HS-5 (cell line): ENCODE results near the gene DNAJC2.
"Not testable (repeated sequence)": the region's sequence is repeated elsewhere in the genome, so short reads cannot be mapped to it uniquely, and the experiment has no call there.

Source experiments
- DNase-seq: peaks from one replicate; pipeline ENCODE4 v3.0.0-alpha.2; 2012; ENCODE audit warnings: low read depth

The DNAJC2 gene

GRCh38 chr7:103343332-103343731, 1.2 kb downstream of the DNAJC2 start:
- DNase-seq, result no peak

GRCh38 chr7:103341466-103341865, 3.1 kb downstream of the DNAJC2 start:
- DNase-seq, result no peak

- DNase-seq, result no peak
Observed at GRCh38 chr7:103338864-103339263, 5.7 kb downstream of the DNAJC2 start.

DNA sequence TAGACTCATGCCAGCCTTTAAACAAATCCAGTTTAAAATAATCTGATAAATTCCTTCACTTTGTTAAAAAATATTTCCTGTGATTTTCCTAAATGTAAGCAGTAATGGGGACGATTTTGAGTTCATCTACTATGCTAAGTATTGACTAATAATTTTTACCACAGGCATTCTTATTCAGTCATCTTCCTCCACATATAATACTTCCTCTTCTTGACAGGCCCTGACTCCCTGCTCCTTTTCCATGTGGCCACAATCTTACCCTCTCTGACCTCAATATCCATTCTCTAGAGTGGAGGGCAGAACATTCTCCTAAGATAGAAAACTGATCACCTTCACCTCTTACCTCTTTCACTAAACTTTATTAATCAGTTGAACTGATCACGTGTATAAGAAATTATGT, 7.8 kb downstream of the DNAJC2 start:
- DNase-seq, result no peak

GRCh38 chr7:103325744-103326143, 18.8 kb downstream of the DNAJC2 start:
- DNase-seq, result no peak

DNA sequence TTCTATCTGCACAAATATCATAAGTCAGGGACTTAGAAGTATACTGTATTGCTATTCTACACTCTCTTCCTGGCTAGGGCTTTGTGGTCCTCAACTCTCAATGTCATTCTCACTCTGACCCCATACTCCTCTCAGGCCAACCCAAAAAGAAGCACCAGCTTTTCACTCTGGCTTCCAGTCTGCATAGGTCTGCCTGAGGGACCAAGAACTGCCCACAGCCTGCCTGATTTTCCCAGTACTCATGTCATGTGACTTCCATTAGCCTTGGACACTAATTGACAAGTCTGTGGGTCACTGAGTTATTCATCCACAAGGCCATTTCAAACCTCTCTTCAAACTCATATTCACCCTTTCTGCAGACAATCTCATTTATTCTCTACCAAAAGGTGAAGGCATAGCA, 27.6 kb downstream of the DNAJC2 start:
- no peak for DNase-seq

- no peak for DNase-seq
Observed at GRCh38 chr7:103316380-103316941, 28.1 kb downstream of the DNAJC2 start.

DNA sequence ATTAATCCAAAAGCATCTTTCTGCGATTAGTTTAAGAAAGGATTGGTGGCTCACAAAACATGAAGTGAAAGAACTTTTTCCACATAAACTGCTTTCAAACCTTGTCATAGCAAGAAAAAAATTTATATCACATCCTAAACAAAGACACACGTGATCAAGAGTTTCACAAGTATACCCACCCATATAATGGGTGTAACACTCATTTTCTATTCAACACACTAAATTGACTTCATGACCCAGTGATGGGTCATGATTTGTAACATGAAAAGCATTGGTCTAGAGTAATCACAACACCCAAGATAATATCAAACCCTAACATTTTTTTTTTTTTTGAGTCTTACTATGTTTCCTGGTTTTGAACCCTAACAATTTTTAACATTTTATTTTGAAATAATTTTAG, 29.7 kb downstream of the DNAJC2 start:
- no peak for DNase-seq

- no peak for DNase-seq
Observed at GRCh38 chr7:103307503-103308231, 36.9 kb downstream of the DNAJC2 start.

GRCh38 chr7:103301441-103301840, 43.1 kb downstream of the DNAJC2 start:
- no peak for DNase-seq

GRCh38 chr7:103299660-103300059, 44.9 kb downstream of the DNAJC2 start:
- no peak for DNase-seq

GRCh38 chr7:103297837-103298179, 46.8 kb downstream of the DNAJC2 start:
- no peak for DNase-seq

- DNase-seq, result peak; percentile 57
Observed at GRCh38 chr7:103296901-103297836, 47.4 kb downstream of the DNAJC2 start, which contains the start of gene PMPCB. Gene PMPCB, plus strand, starts transcription at chr7:103297435. Its CDS starts 25 bp downstream, at chr7:103297460.

GRCh38 chr7:103293526-103293925, 51.0 kb downstream of the DNAJC2 start:
- no peak for DNase-seq

DNA sequence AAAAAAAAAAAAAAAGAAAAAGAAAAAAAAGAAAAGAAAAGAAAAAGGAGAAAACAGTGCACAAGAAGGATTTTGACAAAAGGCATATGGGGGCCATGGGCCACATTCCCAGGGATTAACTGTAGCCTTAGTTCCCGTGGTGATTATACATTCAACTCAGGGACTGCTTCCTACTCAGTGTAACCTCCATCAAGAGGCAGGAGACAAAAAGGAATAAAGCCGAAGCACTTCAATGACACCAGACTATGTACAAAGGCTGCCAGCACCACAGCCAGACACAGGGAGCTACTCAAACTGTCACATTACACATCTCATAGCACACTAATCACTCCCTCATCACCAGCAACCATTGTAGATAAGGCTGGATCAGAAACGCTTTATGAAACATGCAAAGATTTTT, 52.4 kb downstream of the DNAJC2 start:
- DNase-seq, result no peak

GRCh38 chr7:103282802-103283427, 61.7 kb downstream of the DNAJC2 start:
- not testable (repeated sequence) for DNase-seq

DNA sequence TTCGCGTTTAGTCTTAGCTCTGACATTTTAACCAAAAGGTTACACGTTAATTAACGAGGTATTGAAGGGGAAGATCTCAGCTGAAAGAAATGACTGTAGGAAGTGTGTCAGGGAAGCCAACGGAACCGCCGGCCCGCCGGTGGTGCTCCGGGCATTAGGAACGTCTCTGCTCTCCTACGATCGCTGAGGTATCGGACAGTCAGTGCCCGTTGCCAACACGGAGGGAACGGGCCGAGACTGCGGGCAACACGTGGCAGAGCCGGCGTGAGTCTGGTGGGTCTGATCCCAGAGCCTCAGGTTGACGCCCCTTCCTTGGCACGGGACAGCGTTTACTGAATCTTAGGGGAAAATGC, 63.8 kb downstream of the DNAJC2 start:
- not testable (repeated sequence) for DNase-seq

GRCh38 chr7:103279963-103280802, 64.4 kb downstream of the DNAJC2 start:
- DNase-seq, result peak; percentile 37

DNA sequence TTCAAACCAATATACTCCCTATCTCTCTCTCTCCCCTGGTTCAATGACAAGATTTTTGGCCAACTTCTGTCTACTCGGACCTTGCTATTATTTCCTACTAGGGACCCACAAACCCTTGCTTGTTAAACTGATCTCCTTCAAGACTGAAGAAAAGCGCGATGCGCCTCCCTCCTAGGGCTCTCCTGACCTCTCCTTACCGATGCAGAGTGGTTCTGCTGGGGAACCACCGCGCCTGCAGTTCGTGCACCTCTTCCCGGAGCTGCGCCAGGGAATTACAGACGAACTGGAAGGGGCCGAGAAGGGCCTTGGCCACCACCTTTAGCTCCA, 65.0 kb downstream of the DNAJC2 start:
- DNase-seq, result not testable (repeated sequence)

DNA sequence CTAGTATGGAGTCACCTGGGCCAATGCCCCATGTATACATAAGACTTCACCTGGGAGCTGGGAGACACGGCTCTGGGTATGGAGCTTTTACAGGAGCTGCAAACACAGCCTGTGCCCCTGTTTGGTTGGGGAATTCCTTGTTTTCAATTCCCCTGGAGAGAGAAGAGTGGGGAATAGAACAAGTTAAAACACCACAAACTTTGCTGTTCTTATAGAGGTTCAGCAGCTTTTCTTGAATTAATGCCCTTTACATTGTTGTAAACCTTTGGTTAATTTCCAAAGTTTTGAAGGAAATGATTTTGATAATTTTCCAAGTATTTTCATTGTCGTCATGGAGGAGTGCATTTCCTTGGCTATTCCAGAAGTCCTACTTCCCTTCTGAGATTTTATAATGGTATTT, 66.4 kb downstream of the DNAJC2 start:
- not testable (repeated sequence) for DNase-seq

DNA sequence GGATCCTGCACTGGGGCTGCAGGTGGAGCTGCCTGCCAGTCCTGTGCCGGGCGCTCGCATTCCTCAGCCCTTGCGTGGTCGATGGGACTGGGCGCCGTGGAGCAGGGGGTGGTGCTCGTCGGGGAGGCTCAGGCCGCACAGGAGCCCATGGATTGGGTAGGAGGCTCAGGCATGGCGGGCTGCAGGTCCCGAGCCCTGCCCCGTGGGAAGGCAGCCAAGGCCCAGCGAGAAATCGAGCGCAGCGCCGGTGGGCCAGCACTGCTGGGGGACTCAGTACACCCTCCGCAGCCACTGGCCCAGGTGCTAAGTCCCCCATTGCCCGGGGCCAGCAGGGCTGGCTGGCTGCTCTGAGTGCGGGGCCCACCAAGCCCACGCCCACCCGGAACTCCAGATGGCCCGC, 69.7 kb downstream of the DNAJC2 start:
- not testable (repeated sequence) for DNase-seq

- DNase-seq, result not testable (repeated sequence)
Observed at GRCh38 chr7:103273374-103273773, 71.2 kb downstream of the DNAJC2 start.
